H1 (cell line): ENCODE data around the gene ACADM. TPM values are rescaled to one million over a fixed set of nuclear protein-coding genes. Genes with fewer than 3 reads are reported as not detected.

ENCODE experiments used
- ATF2 ChIP-seq: IDR thresholded peaks from 2 replicates; pipeline ENCODE4 v1.6.1; 2012; ENCODE audit warnings: low read length, inconsistent platforms
- CHD7 ChIP-seq: fragments of 300-600 bp; sonication (generic); IDR thresholded peaks from 2 replicates; pipeline ENCODE4 v1.7.1; 2012; ENCODE audit warnings: low read length, moderate library complexity, mild to moderate bottlenecking, inconsistent platforms; ENCODE audit not compliant: insufficient replicate concordance
- E2F6 ChIP-seq: IDR thresholded peaks from 2 replicates; pipeline ENCODE4 v1.6.1; 2012; ENCODE audit warnings: inconsistent platforms
- polyA plus RNA-seq, 7 experiments: library from polyadenylated mRNA; depleted of rRNA in 3 of 7; stranded (reverse) in 5 of 7; unstranded in 2 of 7; fragments of >200 nt in 5 of 7; fragments of 200-250 nt in 2 of 7; gene quantifications; 1 replicate in 5 of 7; 2 replicates in 1 of 7; 4 replicates in 1 of 7; pipeline versions ENCODE4 v1.2.1 to v1.2.3, GENCODE V29; 2011 to 2013; ENCODE audit warnings: missing spikeins in 2 of 7, mixed read lengths in 2 of 7
- total RNA-seq: library from RNA; stranded (reverse); fragmentation: NEBNext Ultra II Directional; extraction: Animal tissue kit (Norgen Biotek cat#: 25700); gene quantifications from 2 replicates; pipeline ENCODE4 v1.2.1, GENCODE V29; 2021

ACADM gene
- total and polyA plus RNA-seq, 2 of the 8 experiments (the other 6 are each of a cell fraction or from before 2014, with no cell fraction given) = 14.3 to 40.0 TPM

GRCh38 chr1:75791022-75791421 lies 66.5 kb downstream of the ACADM start (continued):
- TF ChIP-seq CHD7 (no peak), E2F6 (no peak), ATF2 (no peak)
